ENCODE results near the gene MLXIP. TPM values are rescaled to one million over a fixed set of nuclear protein-coding genes. Genes with fewer than 3 reads are reported as not detected.

MLXIP gene
- total RNA-seq, 2 donors from 2014 or later: 13.1 to 57.7 TPM

- intact Hi-C loops (cut with DNase I): no loop called here
- Histone ChIP-seq H3K4me3 (no peak overlapping the region), H3K36me3 (no peaks in the 10 kb centered on the region), H3K9me3 (no peaks in the 10 kb centered on the region), H3K27ac (no peak overlapping the region), H3K4me1 (replicated peaks) (peaks cover 27% of the 10 kb centered on the region), H3K27me3 (replicated peaks; ENCODE audit: insufficient read depth) (no peaks in the 10 kb centered on the region)
- 95% methylated on average over 5 of the region's 5 CpGs for WGBS
- DNase-seq (ENCODE audit: low spot score): no peak
- no peak for TF ChIP-seq CTCF (IDR thresholded peaks at IDR 0.05)
- TF ChIP-seq POLR2A (IDR thresholded peaks at IDR 0.05): no peak
- no peak for TF ChIP-seq POLR2AphosphoS5 (IDR thresholded peaks at IDR 0.05)
Observed at GRCh38 chr12:122094137-122094734, 15.7 kb downstream of the MLXIP start.

- TF ChIP-seq POLR2A (IDR thresholded peaks at IDR 0.05): no peak
- TF ChIP-seq CTCF (IDR thresholded peaks at IDR 0.05): no peak
- H3K36me3 ChIP-seq: no peaks in the 10 kb centered on the region
- no peak overlapping the region for H3K27ac ChIP-seq
- H3K4me1 ChIP-seq (replicated peaks): peaks cover 34% of the 10 kb centered on the region
- WGBS: 54% methylated on average over 10 of the region's 10 CpGs
- intact Hi-C loops (cut with DNase I): no loop called here
- H3K27me3 ChIP-seq (replicated peaks; ENCODE audit: insufficient read depth): no peaks in the 10 kb centered on the region
- no peak overlapping the region for H3K4me3 ChIP-seq
- H3K9me3 ChIP-seq: no peaks in the 10 kb centered on the region
- no peak for DNase-seq (ENCODE audit: low spot score)
Observed at GRCh38 chr12:122094735-122095631, 16.4 kb downstream of the MLXIP start.

GRCh38 chr12:122096014-122096413 lies 17.5 kb downstream of the MLXIP start:
- peaks cover 36% of the 10 kb centered on the region for H3K4me1 ChIP-seq (replicated peaks)
- no peaks in the 10 kb centered on the region for H3K27me3 ChIP-seq (replicated peaks; ENCODE audit: insufficient read depth)
- intact Hi-C loops (cut with DNase I): no loop called here
- H3K27ac ChIP-seq: peak overlapping the region; percentile 60 to 64
- WGBS: 82% methylated on average over 8 of the region's 9 CpGs
- no peak overlapping the region for H3K4me3 ChIP-seq
- no peak for DNase-seq (ENCODE audit: low spot score)
- TF ChIP-seq CTCF (IDR thresholded peaks at IDR 0.05): no peak
- no peaks in the 10 kb centered on the region for H3K9me3 ChIP-seq
- H3K36me3 ChIP-seq: no peaks in the 10 kb centered on the region

GRCh38 chr12:122096591-122097149 lies 18.1 kb downstream of the MLXIP start:
- intact Hi-C loops (cut with DNase I): no loop called here
- Histone ChIP-seq H3K27ac (peak overlapping the region; percentile 60 to 64), H3K4me1 (replicated peaks) (peaks cover 36% of the 10 kb centered on the region), H3K27me3 (replicated peaks; ENCODE audit: insufficient read depth) (no peaks in the 10 kb centered on the region), H3K9me3 (no peaks in the 10 kb centered on the region), H3K36me3 (no peaks in the 10 kb centered on the region), H3K4me3 (no peak overlapping the region)
- TF ChIP-seq POLR2AphosphoS5 (IDR thresholded peaks at IDR 0.05): peak; percentile 56
- TF ChIP-seq POLR2A (IDR thresholded peaks at IDR 0.05): no peak
- TF ChIP-seq CTCF (IDR thresholded peaks at IDR 0.05): peak in 1 of 4 experiments; percentile 13
- DNase-seq (ENCODE audit: low spot score): no peak
- WGBS: 28% methylated on average over 20 of the region's 20 CpGs

Data from prostate gland (tissue), 2 donors.